ENCODE measurements around the gene ZNF408.
A peak's percentile ranks its signal among the peaks of the same experiment; 100 is the strongest.

The ZNF408 gene

GRCh38 chr11:46741600-46742484 is 41.0 kb downstream of the ZNF408 start:
- Mint-ChIP-seq H3K4me1 (no peaks in the 10 kb centered on the region), H3K9me3 (no peaks in the 10 kb centered on the region), H3K36me3 (ENCODE audit: low read depth) (peaks cover 69% of the 10 kb centered on the region), H3K27ac (peak overlapping the region; percentile 96), H3K4me3 (no peak overlapping the region), H3K27me3 (ENCODE audit: low read depth, poor library complexity) (peaks cover 3% of the 10 kb centered on the region)
- no peak for TF ChIP-seq CTCF (IDR thresholded peaks at IDR 0.05)
- no peak for DNase-seq

GRCh38 chr11:46743043-46743442 is 42.2 kb downstream of the ZNF408 start:
- H3K27ac Mint-ChIP-seq: peak overlapping the region; percentile 32
- peaks cover 3% of the 10 kb centered on the region for H3K27me3 Mint-ChIP-seq (ENCODE audit: low read depth, poor library complexity)
- H3K4me1 Mint-ChIP-seq: no peaks in the 10 kb centered on the region
- no peak for TF ChIP-seq CTCF (IDR thresholded peaks at IDR 0.05)
- H3K9me3 Mint-ChIP-seq: no peaks in the 10 kb centered on the region
- peaks cover 79% of the 10 kb centered on the region for H3K36me3 Mint-ChIP-seq (ENCODE audit: low read depth)
- no peak overlapping the region for H3K4me3 Mint-ChIP-seq
- no peak for DNase-seq

- no peak for TF ChIP-seq CTCF (IDR thresholded peaks at IDR 0.05)
- Mint-ChIP-seq H3K9me3 (no peaks in the 10 kb centered on the region), H3K4me1 (no peaks in the 10 kb centered on the region), H3K36me3 (ENCODE audit: low read depth) (peaks cover 83% of the 10 kb centered on the region), H3K27ac (peak overlapping the region; percentile 58), H3K4me3 (no peak overlapping the region), H3K27me3 (ENCODE audit: low read depth, poor library complexity) (peaks cover 3% of the 10 kb centered on the region)
- DNase-seq: no peak
These were observed 43.0 kb downstream of the ZNF408 start for GRCh38 chr11:46743693-46744339.

GRCh38 chr11:46745328-46745727 is 44.5 kb downstream of the ZNF408 start:
- H3K27me3 Mint-ChIP-seq (ENCODE audit: low read depth, poor library complexity): no peaks in the 10 kb centered on the region
- H3K27ac Mint-ChIP-seq: no peak overlapping the region
- no peak for TF ChIP-seq CTCF (IDR thresholded peaks at IDR 0.05)
- no peaks in the 10 kb centered on the region for H3K4me1 Mint-ChIP-seq
- no peaks in the 10 kb centered on the region for H3K9me3 Mint-ChIP-seq
- no peak overlapping the region for H3K4me3 Mint-ChIP-seq
- peaks cover 84% of the 10 kb centered on the region for H3K36me3 Mint-ChIP-seq (ENCODE audit: low read depth)
- DNase-seq: no peak

GRCh38 chr11:46745995-46746394 is 45.2 kb downstream of the ZNF408 start:
- Mint-ChIP-seq H3K4me1 (no peaks in the 10 kb centered on the region), H3K36me3 (ENCODE audit: low read depth) (peaks cover 88% of the 10 kb centered on the region), H3K4me3 (no peak overlapping the region), H3K9me3 (no peaks in the 10 kb centered on the region), H3K27ac (no peak overlapping the region), H3K27me3 (ENCODE audit: low read depth, poor library complexity) (no peaks in the 10 kb centered on the region)
- no peak for DNase-seq
- TF ChIP-seq CTCF (IDR thresholded peaks at IDR 0.05): no peak
